Smooth muscle cell (in vitro differentiated cells): Measurements from ENCODE around the gene MPPE1. TPM values are rescaled to one million over a fixed set of nuclear protein-coding genes. Genes with fewer than 3 reads are reported as not detected.

ENCODE experiments used
- DNase-seq: peaks from one replicate; lab custom pipeline; 2025; ENCODE audit not compliant: unreplicated experiment; lab: John Stamatoyannopoulos, UW
- H2AFZ ChIP-seq: fragments of 200-600 bp; sonication (generic); 2 replicates; pipeline ENCODE4 v1.6.0; 2016; ENCODE audit warnings: antibody characterized with exemption, low read depth, mild to moderate bottlenecking
- H3F3A ChIP-seq: fragments of 200-600 bp; sonication (generic); 2 replicates; pipeline ENCODE4 v1.6.0; 2017; ENCODE audit warnings: antibody characterized with exemption, low read depth
- H3K27ac ChIP-seq: fragments of 200-600 bp; sonication (generic); 2 replicates; pipeline ENCODE4 v1.5.1; 2016; ENCODE audit warnings: low read depth, mild to moderate bottlenecking
- H3K27me3 ChIP-seq: fragments of 200-600 bp; sonication (generic); 2 replicates; pipeline ENCODE4 v1.6.1; 2016; ENCODE audit warnings: low read depth, mild to moderate bottlenecking
- H3K36me3 ChIP-seq: fragments of 200-600 bp; sonication (generic); 2 replicates; pipeline ENCODE4 v1.5.1; 2016; ENCODE audit warnings: low read depth
- H3K4me1 ChIP-seq: fragments of 200-600 bp; sonication (generic); 2 replicates; pipeline ENCODE4 v1.5.1; 2016; ENCODE audit warnings: low read depth
- H3K4me2 ChIP-seq: fragments of 200-600 bp; sonication (generic); 2 replicates; pipeline ENCODE4 v1.6.0; 2016; ENCODE audit warnings: mild to moderate bottlenecking
- H3K4me3 ChIP-seq: fragments of 200-600 bp; sonication (generic); 2 replicates; pipeline ENCODE4 v1.5.1; 2016; ENCODE audit warnings: mild to moderate bottlenecking
- H3K79me2 ChIP-seq: fragments of 200-600 bp; sonication (generic); 2 replicates; pipeline ENCODE4 v1.6.0; 2016; ENCODE audit warnings: low read depth, mild to moderate bottlenecking
- H3K9ac ChIP-seq: fragments of 200-600 bp; sonication (generic); 2 replicates; pipeline ENCODE4 v1.6.0; 2016; ENCODE audit warnings: low read depth
- H3K9me3 ChIP-seq: fragments of 200-600 bp; sonication (generic); replicated peaks from 2 replicates; pipeline ENCODE4 v1.5.1; 2016; ENCODE audit warnings: low read depth
- H4K20me1 ChIP-seq: fragments of 200-600 bp; sonication (generic); 2 replicates; pipeline ENCODE4 v1.6.0; 2016; ENCODE audit warnings: low read depth
- WGBS: methylation state at CpG from one replicate; pipeline ENCODE4 v1.1.7; 2016; ENCODE audit warnings: low lambda C conversion rate; 5-methylcytosine and 5-hydroxymethylcytosine counted together
- polyA plus RNA-seq: library from polyadenylated mRNA; unstranded; fragments of >200 nt; fragmentation: Nextera tagmentation; extraction: Ambion mirVana; gene quantifications from 2 replicates; pipeline ENCODE4 v1.2.1, GENCODE V29; 2016
- total RNA-seq: library from RNA; depleted of rRNA; stranded (reverse); fragments of >200 nt; gene quantifications from 2 replicates; pipeline ENCODE4 v1.2.3, GENCODE V29; 2014
- TF ChIP-seq, protein P1 (sequence below): fragments of 200-600 bp; sonication (generic); IDR thresholded peaks from 2 replicates; pipeline ENCODE4 v1.5.1; 2017; ENCODE audit warnings: borderline replicate concordance, mild to moderate bottlenecking, antibody characterized with exemption; ENCODE audit not compliant: insufficient read depth, poor library complexity, severe bottlenecking

The MPPE1 gene
- total and polyA plus RNA-seq, 2 experiments from 2014 or later = 33.6 to 73.1 TPM

DNA sequence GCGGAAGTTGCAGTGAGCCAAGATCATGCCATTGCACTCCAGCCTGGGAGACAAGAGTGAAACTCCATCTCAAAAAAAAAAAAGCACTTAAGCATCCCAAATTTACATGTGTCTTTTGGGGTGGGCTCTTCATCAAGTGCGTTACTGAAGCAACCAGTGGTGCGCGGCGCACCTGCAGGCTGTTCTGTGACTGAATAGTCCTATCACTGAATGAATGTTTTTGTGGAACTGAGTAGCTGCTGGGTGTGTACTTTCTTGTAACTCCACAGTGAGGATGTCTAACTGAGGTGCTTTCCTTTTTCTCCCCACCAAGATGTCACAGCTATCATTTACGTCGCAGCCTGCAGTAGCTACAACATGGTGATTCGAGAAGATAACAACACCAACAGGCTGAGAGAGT lies 39.9 kb downstream of the MPPE1 start:
- Histone ChIP-seq H3K4me2 (no peak overlapping the region), H3K4me3 (no peak overlapping the region), H4K20me1 (no peaks in the 10 kb centered on the region), H3K4me1 (no peaks in the 10 kb centered on the region), H3K9me3 (no peaks in the 10 kb centered on the region), H3K36me3 (no peaks in the 10 kb centered on the region), H3K27ac (no peak overlapping the region), H3K27me3 (no peaks in the 10 kb centered on the region), H2AFZ (no peak overlapping the region), H3K79me2 (no peaks in the 10 kb centered on the region), H3F3A (peaks cover 7% of the 10 kb centered on the region), H3K9ac (no peak overlapping the region)
- DNase-seq = no peak
- 94% methylated on average over 8 of the region's 8 CpGs for WGBS
- TF ChIP-seq, protein P1, sequence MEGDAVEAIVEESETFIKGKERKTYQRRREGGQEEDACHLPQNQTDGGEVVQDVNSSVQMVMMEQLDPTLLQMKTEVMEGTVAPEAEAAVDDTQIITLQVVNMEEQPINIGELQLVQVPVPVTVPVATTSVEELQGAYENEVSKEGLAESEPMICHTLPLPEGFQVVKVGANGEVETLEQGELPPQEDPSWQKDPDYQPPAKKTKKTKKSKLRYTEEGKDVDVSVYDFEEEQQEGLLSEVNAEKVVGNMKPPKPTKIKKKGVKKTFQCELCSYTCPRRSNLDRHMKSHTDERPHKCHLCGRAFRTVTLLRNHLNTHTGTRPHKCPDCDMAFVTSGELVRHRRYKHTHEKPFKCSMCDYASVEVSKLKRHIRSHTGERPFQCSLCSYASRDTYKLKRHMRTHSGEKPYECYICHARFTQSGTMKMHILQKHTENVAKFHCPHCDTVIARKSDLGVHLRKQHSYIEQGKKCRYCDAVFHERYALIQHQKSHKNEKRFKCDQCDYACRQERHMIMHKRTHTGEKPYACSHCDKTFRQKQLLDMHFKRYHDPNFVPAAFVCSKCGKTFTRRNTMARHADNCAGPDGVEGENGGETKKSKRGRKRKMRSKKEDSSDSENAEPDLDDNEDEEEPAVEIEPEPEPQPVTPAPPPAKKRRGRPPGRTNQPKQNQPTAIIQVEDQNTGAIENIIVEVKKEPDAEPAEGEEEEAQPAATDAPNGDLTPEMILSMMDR = no peak

DNA sequence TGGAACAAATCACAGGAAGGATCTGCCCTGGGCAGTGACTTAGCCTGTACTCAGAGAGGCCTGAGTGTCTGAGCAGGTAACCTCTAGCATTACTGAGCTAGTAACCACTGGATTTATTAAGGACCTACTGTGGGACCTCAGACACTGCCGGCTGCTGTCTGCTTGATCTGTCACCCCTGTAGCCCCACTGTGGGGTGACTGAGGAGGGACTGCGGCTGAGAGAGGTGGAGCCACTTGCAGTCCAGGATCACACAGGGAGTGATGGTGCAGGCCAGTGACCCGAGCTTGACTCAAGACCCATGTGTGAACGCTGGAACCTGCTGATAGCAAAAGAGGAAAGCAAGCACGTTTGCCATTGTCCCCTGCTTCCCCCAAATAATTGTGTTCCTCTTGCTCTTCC lies 41.4 kb downstream of the MPPE1 start:
- Histone ChIP-seq H3K27me3 (no peaks in the 10 kb centered on the region), H3K4me2 (no peak overlapping the region), H3K4me1 (no peaks in the 10 kb centered on the region), H3K79me2 (no peaks in the 10 kb centered on the region), H3F3A (peaks cover 1% of the 10 kb centered on the region), H3K9ac (no peak overlapping the region), H3K36me3 (no peaks in the 10 kb centered on the region), H2AFZ (no peak overlapping the region), H4K20me1 (no peaks in the 10 kb centered on the region), H3K4me3 (no peak overlapping the region), H3K27ac (no peak overlapping the region), H3K9me3 (no peaks in the 10 kb centered on the region)
- no peak for DNase-seq
- WGBS = 89% methylated on average over 5 of the region's 5 CpGs
- TF ChIP-seq, protein P1 = no peak

DNA sequence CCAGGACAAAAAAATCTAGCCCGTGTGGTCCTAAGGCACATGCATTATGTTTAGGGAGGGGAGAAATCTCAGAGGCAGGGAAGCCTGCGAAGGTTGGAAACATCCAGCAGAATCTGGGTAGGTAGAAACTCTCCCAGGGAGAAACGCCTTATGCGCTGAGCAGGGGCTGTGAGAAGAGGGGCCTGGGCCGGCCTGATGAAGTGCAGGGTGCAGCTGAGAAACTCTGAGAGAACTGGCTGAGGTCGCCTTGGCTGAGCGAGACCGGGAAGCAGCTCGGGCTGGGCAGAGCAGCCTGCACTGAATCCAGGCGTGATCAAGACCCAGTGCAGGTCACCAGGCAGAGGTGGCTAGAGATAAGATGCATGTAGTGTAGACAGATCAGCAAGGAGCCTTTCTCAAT lies 41.8 kb downstream of the MPPE1 start:
- WGBS = 93% methylated on average over 10 of the region's 10 CpGs
- Histone ChIP-seq H3K79me2 (no peaks in the 10 kb centered on the region), H3K27me3 (no peaks in the 10 kb centered on the region), H3F3A (no peaks in the 10 kb centered on the region), H3K36me3 (no peaks in the 10 kb centered on the region), H3K27ac (no peak overlapping the region), H3K9ac (no peak overlapping the region), H3K9me3 (no peaks in the 10 kb centered on the region), H3K4me2 (no peak overlapping the region), H2AFZ (no peak overlapping the region), H3K4me1 (no peaks in the 10 kb centered on the region), H4K20me1 (no peaks in the 10 kb centered on the region), H3K4me3 (no peak overlapping the region)
- TF ChIP-seq, protein P1 = no peak
- no peak for DNase-seq

DNA sequence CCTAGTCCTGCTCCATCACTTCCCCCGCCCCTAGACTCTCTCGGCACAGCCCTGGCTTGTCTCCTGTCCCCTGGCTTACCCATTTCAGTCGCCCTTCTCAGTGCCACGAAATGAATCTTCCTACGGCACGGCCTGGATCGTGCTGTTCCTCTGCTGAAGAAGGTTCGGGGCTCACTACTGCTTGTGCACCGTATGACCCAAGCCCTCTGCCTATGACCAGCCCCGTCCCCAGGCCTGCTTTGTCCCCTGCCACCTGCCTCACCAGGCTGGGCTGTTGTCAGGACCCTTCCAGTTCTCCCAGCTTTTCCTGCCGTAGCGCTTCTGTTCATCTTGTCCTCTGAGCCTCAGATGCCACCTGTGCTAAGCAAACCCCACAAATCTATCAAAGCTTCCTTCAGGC lies 43.0 kb downstream of the MPPE1 start:
- no peak overlapping the region for H3K27ac ChIP-seq
- H3F3A ChIP-seq = no peaks in the 10 kb centered on the region
- DNase-seq = no peak
- no peak overlapping the region for H3K9ac ChIP-seq
- no peaks in the 10 kb centered on the region for H4K20me1 ChIP-seq
- H3K9me3 ChIP-seq = no peaks in the 10 kb centered on the region
- H3K4me3 ChIP-seq = no peak overlapping the region
- H3K27me3 ChIP-seq = no peaks in the 10 kb centered on the region
- no peaks in the 10 kb centered on the region for H3K36me3 ChIP-seq
- TF ChIP-seq, protein P1 = no peak
- H3K4me2 ChIP-seq = no peak overlapping the region
- H2AFZ ChIP-seq = no peak overlapping the region
- WGBS = 93% methylated on average over 12 of the region's 12 CpGs
- no peaks in the 10 kb centered on the region for H3K4me1 ChIP-seq
- H3K79me2 ChIP-seq = no peaks in the 10 kb centered on the region
